Body of pancreas (tissue), 4 donors: ENCODE results near the gene KDM4B.

Source experiments
- POLR2A ChIP-seq, 3 donors: fragments of 450-650 bp; IDR thresholded peaks; one replicate each; pipeline ENCODE4 v1.6.1; 2016; ENCODE audit warnings: antibody characterized with exemption in 3 of 3, mild to moderate bottlenecking in 2 of 3
- TF ChIP-seq, protein P1 (sequence below), 7 experiments: fragments of 450-650 bp in 4 of 7; fragments of 200-600 bp in 3 of 7; sonication (generic) in 3 of 7; IDR thresholded peaks; one replicate each; pipeline ENCODE4 v1.5.1; 2016 to 2019; ENCODE audit warnings: antibody characterized with exemption in 7 of 7

DNA sequence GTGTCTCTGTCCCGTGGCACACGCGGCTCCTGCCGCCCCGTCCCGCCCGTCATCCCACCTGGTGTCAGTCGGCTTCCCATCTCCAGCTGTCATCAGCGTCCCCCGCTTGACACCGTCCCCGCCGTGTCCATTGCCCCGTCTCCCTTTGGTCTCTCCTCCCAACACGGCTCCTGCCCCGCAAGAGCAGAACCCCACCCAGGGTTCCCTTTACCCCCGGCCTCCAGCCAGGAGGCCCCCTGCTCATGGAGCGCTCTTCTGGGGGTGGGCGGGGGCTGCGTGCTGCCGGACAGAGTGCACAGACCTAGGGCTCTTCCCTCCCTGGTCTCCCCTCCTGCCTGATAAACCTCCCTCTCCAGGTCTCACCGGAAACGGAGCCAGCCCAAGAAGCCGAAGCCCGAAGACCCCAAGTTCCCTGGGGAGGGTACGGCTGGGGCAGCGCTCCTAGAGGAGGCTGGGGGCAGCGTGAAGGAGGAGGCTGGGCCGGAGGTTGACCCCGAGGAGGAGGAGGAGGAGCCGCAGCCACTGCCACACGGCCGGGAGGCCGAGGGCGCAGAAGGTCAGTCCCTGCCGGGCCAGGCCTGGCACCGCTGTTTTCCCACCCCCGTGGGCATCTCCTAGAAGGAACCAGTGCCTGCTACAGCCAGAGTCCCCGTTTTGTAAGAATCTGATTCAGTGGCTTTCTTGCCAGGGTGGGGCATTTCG is 150.5 kb downstream of the KDM4B start:
- TF ChIP-seq, protein P1, sequence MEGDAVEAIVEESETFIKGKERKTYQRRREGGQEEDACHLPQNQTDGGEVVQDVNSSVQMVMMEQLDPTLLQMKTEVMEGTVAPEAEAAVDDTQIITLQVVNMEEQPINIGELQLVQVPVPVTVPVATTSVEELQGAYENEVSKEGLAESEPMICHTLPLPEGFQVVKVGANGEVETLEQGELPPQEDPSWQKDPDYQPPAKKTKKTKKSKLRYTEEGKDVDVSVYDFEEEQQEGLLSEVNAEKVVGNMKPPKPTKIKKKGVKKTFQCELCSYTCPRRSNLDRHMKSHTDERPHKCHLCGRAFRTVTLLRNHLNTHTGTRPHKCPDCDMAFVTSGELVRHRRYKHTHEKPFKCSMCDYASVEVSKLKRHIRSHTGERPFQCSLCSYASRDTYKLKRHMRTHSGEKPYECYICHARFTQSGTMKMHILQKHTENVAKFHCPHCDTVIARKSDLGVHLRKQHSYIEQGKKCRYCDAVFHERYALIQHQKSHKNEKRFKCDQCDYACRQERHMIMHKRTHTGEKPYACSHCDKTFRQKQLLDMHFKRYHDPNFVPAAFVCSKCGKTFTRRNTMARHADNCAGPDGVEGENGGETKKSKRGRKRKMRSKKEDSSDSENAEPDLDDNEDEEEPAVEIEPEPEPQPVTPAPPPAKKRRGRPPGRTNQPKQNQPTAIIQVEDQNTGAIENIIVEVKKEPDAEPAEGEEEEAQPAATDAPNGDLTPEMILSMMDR (IDR thresholded peaks at IDR 0.05), result no peak
- TF ChIP-seq POLR2A (IDR thresholded peaks at IDR 0.05), result no peak
